ENCODE results near the gene KIF26B. TPM values are rescaled to one million over a fixed set of nuclear protein-coding genes. Genes with fewer than 3 reads are reported as not detected.

KIF26B gene
- total RNA-seq, 5 donors from 2014 or later (not counting 1 experiment from before 2014, with no cell fraction given) = 0.03 to 0.06 (median 0.05) TPM; not detected in 2

GRCh38 chr1:245197911-245198379 lies 43.2 kb downstream of the KIF26B start:
- peaks cover 24% of the 10 kb centered on the region in 2 donors for H3K27me3 Mint-ChIP-seq
- ChIA-PET CTCF (no interaction called here), POLR2A (no interaction called here)
- Histone ChIP-seq H3K4me3 (ENCODE audit: control insufficient read depth in 1 of 2, extremely low read depth in 1 of 2, low read length in 1 of 2) (no peak overlapping the region), H3K36me3 (ENCODE audit: control insufficient read depth in 2 of 2, extremely low read depth in 1 of 2, insufficient read depth in 1 of 2, low read length in 1 of 2) (no peaks in the 10 kb centered on the region), H3K27me3 (replicated peaks in 1 of 2; ENCODE audit: control insufficient read depth in 2 of 2, extremely low read depth in 1 of 2, insufficient read depth in 2 of 2, low read length in 1 of 2) (peaks cover 0 to 3% of the 10 kb centered on the region in 2 experiments), H3K27ac (ENCODE audit: low read length) (no peak overlapping the region), H3K9me3 (no peaks in the 10 kb centered on the region), H3K4me1 (ENCODE audit: control insufficient read depth in 1 of 2, extremely low read depth in 1 of 2, insufficient read depth in 2 of 2, low read length in 2 of 2) (no peaks in the 10 kb centered on the region)
- H3K36me3 Mint-ChIP-seq = no peaks in the 10 kb centered on the region
- no peaks in the 10 kb centered on the region for H3K9me3 Mint-ChIP-seq
- no peak overlapping the region for H3K27ac Mint-ChIP-seq
- DNase-seq = no peak
- peaks cover 0 to 6% (median 1%) of the 10 kb centered on the region in 3 donors for H3K4me1 Mint-ChIP-seq
- H3K4me3 Mint-ChIP-seq = no peak overlapping the region
- no peak for ATAC-seq (replicated peaks in 1 of 4)
- WGBS (ENCODE audit: insufficient coverage) = no CpG with 5 or more reads among the region's 1 CpG

- H3K9me3 ChIP-seq = no peaks in the 10 kb centered on the region
- H3K4me3 Mint-ChIP-seq = no peak overlapping the region
- no peak for ATAC-seq (replicated peaks in 1 of 4)
- no peaks in the 10 kb centered on the region for H3K36me3 Mint-ChIP-seq
- H3K27ac ChIP-seq (ENCODE audit: low read length) = no peak overlapping the region
- CTCF ChIA-PET = no interaction called here
- POLR2A ChIA-PET = no interaction called here
- H3K27ac Mint-ChIP-seq = no peak overlapping the region
- H3K36me3 ChIP-seq (ENCODE audit: control insufficient read depth in 2 of 2, extremely low read depth in 1 of 2, insufficient read depth in 1 of 2, low read length in 1 of 2) = no peaks in the 10 kb centered on the region
- no peaks in the 10 kb centered on the region for H3K4me1 ChIP-seq (ENCODE audit: control insufficient read depth in 1 of 2, extremely low read depth in 1 of 2, insufficient read depth in 2 of 2, low read length in 2 of 2)
- WGBS (ENCODE audit: insufficient coverage) = 13% methylated on average over 4 of the region's 12 CpGs
- peaks cover 24% of the 10 kb centered on the region in 2 donors for H3K27me3 Mint-ChIP-seq
- DNase-seq = no peak
- H3K4me3 ChIP-seq (ENCODE audit: control insufficient read depth in 1 of 2, extremely low read depth in 1 of 2, low read length in 1 of 2) = no peak overlapping the region
- H3K4me1 Mint-ChIP-seq = peaks cover 0 to 6% (median 1%) of the 10 kb centered on the region in 3 donors
- peaks cover 0 to 5% of the 10 kb centered on the region in 2 experiments for H3K27me3 ChIP-seq (replicated peaks in 1 of 2; ENCODE audit: control insufficient read depth in 2 of 2, extremely low read depth in 1 of 2, insufficient read depth in 2 of 2, low read length in 1 of 2)
- no peaks in the 10 kb centered on the region for H3K9me3 Mint-ChIP-seq
Measured at GRCh38 chr1:245198748-245199516, 44.1 kb downstream of the KIF26B start.

- H3K27ac Mint-ChIP-seq = no peak overlapping the region
- DNase-seq (no peak), ATAC-seq (replicated peaks in 1 of 4) (no peak)
- peaks cover 0 to 6% (median 1%) of the 10 kb centered on the region in 3 donors for H3K4me1 Mint-ChIP-seq
- Histone ChIP-seq H3K9me3 (no peaks in the 10 kb centered on the region), H3K27ac (ENCODE audit: low read length) (no peak overlapping the region), H3K4me3 (ENCODE audit: control insufficient read depth in 1 of 2, extremely low read depth in 1 of 2, low read length in 1 of 2) (no peak overlapping the region), H3K27me3 (replicated peaks in 1 of 2; ENCODE audit: control insufficient read depth in 2 of 2, extremely low read depth in 1 of 2, insufficient read depth in 2 of 2, low read length in 1 of 2) (peaks cover 0 to 5% of the 10 kb centered on the region in 2 experiments), H3K36me3 (ENCODE audit: control insufficient read depth in 2 of 2, extremely low read depth in 1 of 2, insufficient read depth in 1 of 2, low read length in 1 of 2) (no peaks in the 10 kb centered on the region), H3K4me1 (ENCODE audit: control insufficient read depth in 1 of 2, extremely low read depth in 1 of 2, insufficient read depth in 2 of 2, low read length in 2 of 2) (no peaks in the 10 kb centered on the region)
- 46% methylated on average over 2 of the region's 4 CpGs for WGBS (ENCODE audit: insufficient coverage)
- H3K4me3 Mint-ChIP-seq = no peak overlapping the region
- ChIA-PET POLR2A (no interaction called here), CTCF (no interaction called here)
- H3K9me3 Mint-ChIP-seq = peaks cover 0 to 3% (median 0%) of the 10 kb centered on the region in 3 donors
- no peaks in the 10 kb centered on the region for H3K36me3 Mint-ChIP-seq
- peaks cover 24% of the 10 kb centered on the region in 2 donors for H3K27me3 Mint-ChIP-seq
Measured at GRCh38 chr1:245200146-245200545, 45.4 kb downstream of the KIF26B start.

- ATAC-seq (replicated peaks in 1 of 4) = no peak
- Histone ChIP-seq H3K27me3 (replicated peaks in 1 of 2; ENCODE audit: control insufficient read depth in 2 of 2, extremely low read depth in 1 of 2, insufficient read depth in 2 of 2, low read length in 1 of 2) (peaks cover 0 to 5% of the 10 kb centered on the region in 2 experiments), H3K27ac (ENCODE audit: low read length) (no peak overlapping the region), H3K4me1 (ENCODE audit: control insufficient read depth in 1 of 2, extremely low read depth in 1 of 2, insufficient read depth in 2 of 2, low read length in 2 of 2) (no peaks in the 10 kb centered on the region), H3K9me3 (no peaks in the 10 kb centered on the region), H3K4me3 (ENCODE audit: control insufficient read depth in 1 of 2, extremely low read depth in 1 of 2, low read length in 1 of 2) (no peak overlapping the region), H3K36me3 (ENCODE audit: control insufficient read depth in 2 of 2, extremely low read depth in 1 of 2, insufficient read depth in 1 of 2, low read length in 1 of 2) (no peaks in the 10 kb centered on the region)
- WGBS (ENCODE audit: insufficient coverage) = 73% methylated on average over 2 of the region's 4 CpGs
- peaks cover 0 to 6% (median 2%) of the 10 kb centered on the region in 3 donors for H3K9me3 Mint-ChIP-seq
- H3K36me3 Mint-ChIP-seq = no peaks in the 10 kb centered on the region
- peaks cover 21 to 24% of the 10 kb centered on the region in 2 donors for H3K27me3 Mint-ChIP-seq
- peaks cover 0 to 6% (median 1%) of the 10 kb centered on the region in 3 donors for H3K4me1 Mint-ChIP-seq
- no peak overlapping the region for H3K27ac Mint-ChIP-seq
- H3K4me3 Mint-ChIP-seq = no peak overlapping the region
- DNase-seq = no peak
- ChIA-PET CTCF (no interaction called here), POLR2A (no interaction called here)
Measured at GRCh38 chr1:245201201-245201600, 46.4 kb downstream of the KIF26B start.

- Mint-ChIP-seq H3K4me1 (peaks cover 0 to 6% (median 1%) of the 10 kb centered on the region in 3 donors), H3K9me3 (peaks cover 1 to 11% (median 6%) of the 10 kb centered on the region in 3 donors), H3K4me3 (no peak overlapping the region), H3K27ac (no peak overlapping the region), H3K27me3 (peaks cover 16 to 24% of the 10 kb centered on the region in 2 donors), H3K36me3 (no peaks in the 10 kb centered on the region)
- ChIA-PET CTCF (no interaction called here), POLR2A (no interaction called here)
- 10% methylated on average over 2 of the region's 5 CpGs for WGBS (ENCODE audit: insufficient coverage)
- Histone ChIP-seq H3K9me3 (peaks cover 2% of the 10 kb centered on the region), H3K27me3 (replicated peaks in 1 of 2; ENCODE audit: control insufficient read depth in 2 of 2, extremely low read depth in 1 of 2, insufficient read depth in 2 of 2, low read length in 1 of 2) (peaks cover 0 to 5% of the 10 kb centered on the region in 2 experiments), H3K27ac (ENCODE audit: low read length) (no peak overlapping the region), H3K4me3 (ENCODE audit: control insufficient read depth in 1 of 2, extremely low read depth in 1 of 2, low read length in 1 of 2) (no peak overlapping the region), H3K36me3 (ENCODE audit: control insufficient read depth in 2 of 2, extremely low read depth in 1 of 2, insufficient read depth in 1 of 2, low read length in 1 of 2) (no peaks in the 10 kb centered on the region), H3K4me1 (ENCODE audit: control insufficient read depth in 1 of 2, extremely low read depth in 1 of 2, insufficient read depth in 2 of 2, low read length in 2 of 2) (no peaks in the 10 kb centered on the region)
- no peak for ATAC-seq (replicated peaks in 1 of 4)
- DNase-seq = no peak
Measured at GRCh38 chr1:245201827-245202226, 47.0 kb downstream of the KIF26B start.

- Mint-ChIP-seq H3K36me3 (no peaks in the 10 kb centered on the region), H3K4me1 (no peaks in the 10 kb centered on the region), H3K27ac (no peak overlapping the region), H3K27me3 (peaks cover 3 to 7% of the 10 kb centered on the region in 2 donors), H3K9me3 (peaks cover 6 to 16% (median 15%) of the 10 kb centered on the region in 3 donors), H3K4me3 (no peak overlapping the region)
- ChIA-PET POLR2A (no interaction called here), CTCF (no interaction called here)
- DNase-seq (no peak), ATAC-seq (replicated peaks in 1 of 4) (no peak)
- Histone ChIP-seq H3K4me1 (ENCODE audit: control insufficient read depth in 1 of 2, extremely low read depth in 1 of 2, insufficient read depth in 2 of 2, low read length in 2 of 2) (no peaks in the 10 kb centered on the region), H3K9me3 (peaks cover 4% of the 10 kb centered on the region), H3K36me3 (ENCODE audit: control insufficient read depth in 2 of 2, extremely low read depth in 1 of 2, insufficient read depth in 1 of 2, low read length in 1 of 2) (no peaks in the 10 kb centered on the region), H3K27me3 (replicated peaks in 1 of 2; ENCODE audit: control insufficient read depth in 2 of 2, extremely low read depth in 1 of 2, insufficient read depth in 2 of 2, low read length in 1 of 2) (peaks cover 0 to 2% of the 10 kb centered on the region in 2 experiments), H3K4me3 (ENCODE audit: control insufficient read depth in 1 of 2, extremely low read depth in 1 of 2, low read length in 1 of 2) (no peak overlapping the region), H3K27ac (ENCODE audit: low read length) (no peak overlapping the region)
- WGBS (ENCODE audit: insufficient coverage) = no CpG with 5 or more reads among the region's 3 CpGs
Measured at GRCh38 chr1:245205396-245205795, 50.6 kb downstream of the KIF26B start.
